Activated naive CD4-positive, alpha-beta T cell treated with anti-CD3 and anti-CD28 coated beads, Interleukin-2, amount 50 U/mL, for 16 hours (primary cell): Measurements from ENCODE around the gene PIWIL4.
"Not testable (repeated sequence)": the region's sequence is repeated elsewhere in the genome, so short reads cannot be mapped to it uniquely, and the experiment has no call there.

Experiments
- DNase-seq: peaks from one replicate; pipeline ENCODE4 v3.0.0-alpha.2; 2020

The PIWIL4 gene

DNA sequence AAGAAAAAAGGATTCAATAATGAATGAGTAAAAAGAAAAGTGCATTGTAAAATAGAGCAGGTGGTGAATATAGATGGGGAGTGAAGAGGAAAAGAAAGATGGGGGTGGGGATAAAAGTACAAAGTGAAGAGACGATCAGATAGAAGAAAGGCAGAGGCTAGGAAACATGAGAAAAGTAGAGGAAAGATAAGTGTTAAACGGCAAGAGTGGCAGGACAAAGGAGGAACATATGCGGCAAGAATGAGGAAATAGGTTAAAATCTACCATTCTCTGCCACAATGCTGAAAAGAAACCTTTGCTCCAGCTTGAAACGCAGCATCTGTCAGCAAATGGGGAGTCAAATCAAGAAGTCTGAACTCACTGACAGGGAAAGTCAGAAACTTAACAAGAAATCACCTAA, 16.7 kb upstream of the PIWIL4 start:
- no peak for DNase-seq

DNA sequence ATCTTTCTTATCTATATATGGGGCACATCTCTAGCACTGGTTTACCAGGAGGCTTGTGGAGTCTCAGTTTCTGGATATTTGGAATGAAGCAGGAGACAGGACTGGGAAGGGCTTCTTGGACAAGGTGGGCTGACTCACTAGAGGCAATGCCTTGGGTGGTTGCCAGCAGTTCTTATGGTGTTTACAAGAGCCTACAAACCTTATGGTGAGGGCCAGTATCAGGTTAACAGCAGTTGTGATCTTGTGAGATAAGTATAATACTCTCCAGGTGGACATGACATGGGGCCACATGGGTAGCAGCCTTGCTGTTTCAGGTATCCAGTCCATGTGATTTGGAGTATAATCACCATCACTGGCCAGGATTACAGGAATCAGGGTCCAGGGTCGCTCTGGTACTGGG, 13.2 kb upstream of the PIWIL4 start:
- DNase-seq: no peak

DNA sequence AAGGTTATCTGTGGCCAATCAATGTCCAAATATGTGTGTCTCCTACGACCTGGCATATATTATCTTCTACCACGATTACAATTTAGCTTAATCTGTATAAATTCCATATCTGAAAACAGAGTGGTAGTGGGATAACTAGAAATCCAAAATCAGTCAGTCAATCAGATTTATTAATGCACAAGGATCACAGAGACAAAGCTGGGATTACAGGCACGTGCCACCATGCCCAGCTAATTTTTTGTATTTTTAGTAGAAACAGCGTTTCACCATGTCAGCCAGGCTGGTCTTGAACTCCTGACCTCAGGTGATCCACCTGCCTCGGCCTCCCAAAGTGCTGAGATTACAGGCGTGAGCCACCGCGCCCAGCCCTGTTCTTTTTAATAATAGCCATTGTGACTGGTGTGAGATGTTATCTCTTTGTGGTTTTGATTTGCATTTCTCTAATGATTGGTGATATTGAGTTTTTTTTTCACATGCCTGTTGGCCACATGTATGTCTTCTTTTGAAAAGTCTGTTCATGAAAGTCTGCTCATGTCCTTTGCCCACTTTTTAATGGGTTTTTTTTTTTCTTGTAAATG, 11.3 kb upstream of the PIWIL4 start:
- DNase-seq: not testable (repeated sequence)

DNA sequence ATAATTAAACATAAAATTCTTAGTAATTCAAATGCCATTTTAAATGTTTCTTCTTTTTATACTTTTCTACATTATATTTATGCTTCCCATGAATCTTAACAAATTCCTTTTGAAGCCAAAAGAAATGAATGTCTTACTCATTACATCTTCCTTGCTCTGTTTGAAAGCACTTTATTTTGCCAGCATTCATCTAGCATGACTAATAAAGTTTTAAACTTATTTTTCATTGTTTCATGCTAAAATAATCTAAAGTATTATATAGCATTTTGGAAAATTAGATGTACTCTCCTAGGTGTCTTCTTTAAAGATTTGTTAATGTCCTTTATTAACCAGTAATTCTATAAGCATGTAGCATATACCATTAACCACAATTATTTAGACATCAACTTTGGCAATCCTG, 9.7 kb upstream of the PIWIL4 start:
- no peak for DNase-seq

DNA sequence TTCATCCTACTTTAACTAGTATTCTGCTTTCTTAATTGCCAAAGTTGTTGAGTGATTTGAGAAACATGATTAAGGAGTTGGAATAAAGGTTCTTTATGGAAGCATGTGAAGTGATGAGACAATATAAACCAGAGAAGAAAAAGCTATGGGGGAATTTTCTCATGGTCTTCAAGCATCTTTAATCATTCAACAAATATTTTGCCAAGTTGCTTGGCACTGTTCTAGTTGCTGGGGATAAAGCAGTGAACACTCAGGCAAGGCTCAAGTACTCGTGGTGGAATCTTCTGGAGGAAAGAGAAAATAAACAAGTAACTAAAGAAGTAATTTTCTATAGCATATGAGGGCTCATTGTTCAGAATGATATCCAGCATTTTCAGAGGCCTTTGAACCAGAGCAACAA, 9.2 kb upstream of the PIWIL4 start:
- DNase-seq: no peak

DNA sequence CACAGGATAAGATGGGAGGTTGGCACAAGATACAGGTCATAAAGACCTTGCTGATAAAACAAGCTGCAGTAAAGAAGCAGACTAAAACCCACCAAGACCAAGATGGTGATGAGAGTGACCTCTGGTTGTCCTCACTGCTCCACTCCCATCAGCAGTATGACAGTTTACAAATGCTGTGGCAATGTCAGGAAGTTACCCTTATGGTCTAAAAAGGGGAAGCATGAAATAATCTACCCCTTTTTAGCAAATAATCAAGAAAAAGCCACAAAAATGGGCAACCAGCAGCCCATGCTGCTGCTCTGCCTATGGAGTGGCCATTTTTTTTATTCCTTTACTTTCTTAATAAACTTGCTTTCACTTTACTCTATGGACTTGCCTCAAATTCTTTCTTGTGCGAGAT, 8.7 kb upstream of the PIWIL4 start:
- DNase-seq: no peak

DNA sequence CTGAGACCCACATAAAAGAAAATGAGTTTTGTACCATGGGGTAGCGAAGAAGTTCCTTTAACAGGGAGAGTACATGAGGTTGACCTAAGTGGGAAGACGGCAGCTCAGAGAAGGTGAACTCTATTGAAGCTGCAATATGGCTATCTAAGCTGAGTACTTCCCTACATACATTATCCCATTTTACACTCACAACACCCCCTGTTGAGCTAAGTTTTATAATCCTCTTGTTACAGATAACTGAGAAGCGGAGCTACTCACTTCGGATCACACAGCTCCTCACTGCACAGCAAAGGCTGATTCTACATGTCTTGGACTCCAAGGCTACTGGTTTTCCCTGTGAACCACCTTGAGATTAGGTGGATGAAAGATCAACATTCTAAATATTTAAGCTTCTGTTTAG, 8.2 kb upstream of the PIWIL4 start:
- DNase-seq: no peak

DNA sequence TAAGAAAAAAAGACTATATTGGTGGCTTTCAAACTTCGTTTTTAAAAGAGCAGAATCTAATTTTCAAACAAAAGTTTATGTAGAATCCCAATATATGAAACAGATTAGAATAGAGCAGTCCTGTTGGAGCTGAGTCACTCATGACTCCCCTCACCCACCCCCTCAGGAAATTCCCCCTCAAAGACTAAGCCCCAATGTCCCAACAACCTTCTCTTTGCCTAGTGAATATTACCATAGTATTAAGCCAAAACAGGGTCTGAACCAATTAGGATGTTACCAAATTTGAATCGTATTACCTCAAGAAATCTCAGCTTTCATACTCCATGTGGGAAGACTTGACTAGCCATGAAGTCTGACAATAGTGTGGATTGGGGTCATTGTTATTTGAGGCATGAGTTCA, 7.8 kb upstream of the PIWIL4 start:
- no peak for DNase-seq

GRCh38 chr11:94560834-94561233, 6.3 kb upstream of the PIWIL4 start:
- DNase-seq: no peak

GRCh38 chr11:94563176-94563847, 3.9 kb upstream of the PIWIL4 start:
- DNase-seq: no peak

DNA sequence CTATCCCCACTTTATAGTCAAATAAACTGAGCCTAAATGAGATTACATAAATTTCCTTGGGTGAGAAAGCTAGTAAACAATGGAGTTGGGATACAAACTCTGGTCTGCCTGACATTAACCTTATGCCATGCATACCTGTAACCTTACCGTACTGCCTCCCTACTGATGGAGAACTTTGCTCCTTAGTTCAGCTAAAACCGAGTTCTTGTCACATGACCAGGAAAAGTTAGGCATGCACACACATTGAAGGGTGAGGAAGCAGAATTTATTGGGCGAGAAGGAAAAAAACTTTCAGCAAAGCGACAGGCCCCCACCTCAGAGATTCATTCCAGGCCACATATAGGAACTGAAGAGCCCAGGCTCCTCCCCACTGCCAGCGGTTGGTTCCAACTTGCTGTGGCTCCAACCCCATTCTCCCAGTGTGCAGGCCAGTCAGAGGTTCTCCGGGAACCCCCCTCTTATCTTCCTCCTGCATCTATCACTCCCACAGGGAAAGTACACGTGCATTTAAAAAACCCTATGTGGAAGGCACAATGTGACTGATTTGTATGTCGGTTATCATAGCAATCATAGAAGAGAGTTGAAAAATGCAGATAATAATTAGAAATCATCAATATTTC, 3.2 kb upstream of the PIWIL4 start:
- no peak for DNase-seq

DNA sequence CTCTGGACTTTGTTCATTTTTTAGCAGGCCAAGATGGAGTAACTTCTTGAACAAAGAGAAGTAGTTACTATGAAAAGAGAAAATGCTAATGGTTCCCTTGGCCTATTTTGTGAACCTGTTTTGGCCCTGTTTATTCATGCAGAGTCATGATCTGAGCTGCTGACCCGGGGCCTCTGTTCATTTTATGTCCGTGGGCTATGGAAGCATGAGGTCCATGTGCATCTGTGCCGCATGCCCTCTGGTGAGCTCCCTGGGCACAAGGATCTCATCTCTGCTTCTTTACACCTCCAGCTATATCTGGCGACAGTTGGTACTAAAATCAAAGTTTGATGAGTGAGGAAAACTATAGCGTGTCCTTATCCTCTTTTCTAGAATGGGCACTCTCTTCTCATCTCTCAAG, 1.0 kb downstream of the PIWIL4 start:
- DNase-seq: no peak

DNA sequence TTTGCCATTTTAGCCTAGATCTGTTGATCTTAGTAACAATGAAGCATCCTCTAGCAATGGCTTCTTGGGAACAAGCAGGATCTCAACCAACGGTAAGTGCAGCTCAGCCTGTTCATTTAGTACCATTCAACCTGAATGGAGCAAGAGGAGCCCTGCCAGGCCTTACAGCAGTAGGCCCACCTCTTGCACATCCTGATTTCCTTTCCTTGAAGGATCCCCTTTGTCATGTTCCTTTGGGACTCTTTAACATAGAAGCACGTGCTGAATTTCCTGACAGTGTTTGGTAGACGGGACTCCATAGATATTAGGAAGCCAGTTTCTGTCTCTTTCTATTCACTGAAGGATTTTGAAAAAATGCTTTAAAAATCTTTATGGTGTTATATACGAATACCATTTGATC, 1.5 kb downstream of the PIWIL4 start:
- no peak for DNase-seq

DNA sequence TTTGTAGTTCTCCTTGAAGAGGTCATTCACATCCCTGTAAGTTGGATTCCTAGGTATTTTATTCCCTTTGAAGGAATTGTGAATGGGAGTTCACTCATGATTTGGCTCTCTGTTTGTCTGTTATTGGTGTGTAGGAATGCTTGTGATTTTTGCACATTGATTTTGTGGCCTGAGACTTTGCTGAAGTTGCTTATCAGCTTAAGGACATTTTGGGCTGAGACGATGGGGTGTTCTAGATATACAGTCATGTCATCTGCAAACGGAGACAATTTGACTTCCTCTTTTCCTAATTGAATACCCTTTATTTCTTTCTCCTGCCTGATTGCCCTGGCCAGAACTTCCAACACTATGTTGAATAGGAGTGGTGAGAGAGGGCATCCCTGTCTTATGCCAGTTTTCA, 5.8 kb downstream of the PIWIL4 start:
- not testable (repeated sequence) for DNase-seq

- DNase-seq: no peak
Observed at GRCh38 chr11:94574193-94574961, 7.2 kb downstream of the PIWIL4 start.

DNA sequence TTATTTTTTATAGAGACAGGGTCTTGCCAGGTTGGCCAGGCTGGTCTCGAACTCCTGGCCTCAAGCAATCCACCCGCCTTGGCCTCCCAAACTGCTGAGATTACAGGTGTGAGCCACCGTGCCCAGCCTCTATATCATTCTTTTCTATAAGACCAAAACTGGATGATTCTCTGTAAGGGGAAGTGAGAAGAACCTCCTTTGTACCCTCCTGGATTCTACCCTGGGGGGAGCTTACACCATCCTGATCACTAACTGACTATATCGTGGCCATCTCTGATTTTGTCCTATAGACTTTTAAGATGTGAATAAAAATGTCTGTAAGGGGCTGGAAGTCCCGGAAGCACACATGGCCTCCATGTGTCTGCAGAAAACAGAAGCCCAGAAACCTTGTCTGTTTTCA, 9.1 kb downstream of the PIWIL4 start:
- no peak for DNase-seq

GRCh38 chr11:94577841-94578240, 10.7 kb downstream of the PIWIL4 start:
- no peak for DNase-seq

DNA sequence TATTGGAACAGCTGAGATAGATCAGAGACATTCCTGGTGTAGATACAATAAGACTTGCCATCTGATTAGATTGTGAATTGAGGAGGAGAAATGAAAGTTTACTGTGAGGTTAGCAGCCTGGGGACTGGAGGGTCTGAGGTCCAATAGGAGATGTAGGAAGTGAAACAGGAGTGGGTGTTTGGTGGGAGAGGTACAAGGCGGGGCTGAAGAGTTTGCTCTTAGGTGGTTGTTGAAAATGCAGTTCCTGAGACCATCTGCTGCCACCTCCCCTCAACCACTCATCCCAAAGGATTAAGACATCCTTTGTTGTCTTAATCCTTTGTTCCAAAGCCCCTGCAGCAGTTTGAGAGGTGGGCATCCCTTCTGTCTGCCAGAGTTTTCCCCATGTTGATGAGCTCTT, 14.8 kb downstream of the PIWIL4 start:
- DNase-seq: no peak

GRCh38 chr11:94583213-94583865, 16.2 kb downstream of the PIWIL4 start:
- no peak for DNase-seq

DNA sequence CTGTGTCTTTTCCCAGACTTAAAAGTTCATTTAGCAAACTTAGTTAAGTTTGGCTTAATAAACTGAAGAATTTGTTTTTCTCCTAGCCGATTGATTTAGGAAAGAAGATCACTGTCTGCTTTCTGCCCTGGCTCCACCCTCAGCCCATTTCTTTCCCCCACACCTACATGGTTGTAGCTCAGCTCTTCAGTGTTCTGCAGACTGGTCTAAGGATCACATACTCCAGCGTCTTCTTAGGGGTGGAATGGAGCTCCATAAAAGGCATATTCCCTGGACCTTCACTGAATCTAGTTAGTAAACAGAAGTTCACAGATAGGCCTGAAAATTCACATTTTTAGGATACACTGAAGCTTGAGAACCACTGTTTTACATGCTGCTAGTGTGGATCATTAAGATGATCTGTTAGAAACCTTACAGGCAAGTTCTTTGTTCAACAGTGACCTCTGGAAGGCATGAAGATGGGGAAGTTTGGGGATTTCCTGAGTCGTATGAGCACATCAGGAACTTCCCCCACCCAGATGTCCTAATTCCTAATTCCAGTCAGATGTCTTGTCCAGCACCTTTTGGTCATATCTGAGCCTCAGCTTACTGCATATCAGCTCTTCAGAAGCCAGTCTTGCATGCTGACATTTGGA, 16.8 kb downstream of the PIWIL4 start:
- DNase-seq: no peak

- DNase-seq: no peak
Observed at GRCh38 chr11:94584978-94585377, 17.8 kb downstream of the PIWIL4 start.

DNA sequence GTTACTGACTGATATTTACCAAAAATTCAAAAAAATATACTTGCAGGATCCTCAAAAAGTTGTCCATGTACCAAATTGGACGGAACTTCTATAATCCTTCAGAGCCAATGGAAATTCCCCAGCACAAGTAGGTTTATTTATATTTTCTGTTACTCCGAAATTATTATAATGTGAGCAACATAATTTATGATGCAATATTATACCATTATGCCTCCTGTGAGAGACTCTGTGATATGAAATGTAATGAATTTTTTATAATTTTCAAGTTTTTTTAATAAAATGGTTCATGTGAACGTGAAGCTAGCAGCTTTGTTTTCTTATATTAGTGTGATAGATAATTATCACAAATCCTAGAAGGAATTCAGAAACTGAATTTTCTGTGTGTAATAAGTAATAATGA, 18.2 kb downstream of the PIWIL4 start:
- no peak for DNase-seq

DNA sequence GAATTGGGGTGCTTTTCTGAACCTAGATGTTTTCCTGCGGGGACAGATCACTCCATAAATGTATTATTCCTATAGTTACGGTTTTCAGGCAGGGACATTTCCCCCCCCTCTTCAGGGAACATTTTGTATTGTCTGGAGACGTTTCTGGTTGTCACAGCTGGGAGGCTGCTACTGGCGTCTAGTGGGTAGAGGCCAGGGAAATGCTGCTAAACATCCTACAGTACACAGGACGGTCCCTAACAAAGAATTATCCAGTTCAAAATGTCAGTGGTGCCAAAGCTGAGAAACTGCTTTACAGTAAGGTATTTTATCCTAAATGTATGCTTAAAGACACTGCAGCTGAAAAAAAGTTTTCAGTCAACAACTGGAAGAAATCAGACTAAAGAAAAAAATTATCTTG, 19.4 kb downstream of the PIWIL4 start:
- DNase-seq: no peak
